ENCODE results near the gene USE1. TPM values are rescaled to one million over a fixed set of nuclear protein-coding genes. Genes with fewer than 3 reads are reported as not detected.
"Not testable (repeated sequence)": the region's sequence is repeated elsewhere in the genome, so short reads cannot be mapped to it uniquely, and the experiment has no call there.

The USE1 gene
- total RNA-seq, 1 experiment from 2014 or later, result 39.8 TPM

DNA sequence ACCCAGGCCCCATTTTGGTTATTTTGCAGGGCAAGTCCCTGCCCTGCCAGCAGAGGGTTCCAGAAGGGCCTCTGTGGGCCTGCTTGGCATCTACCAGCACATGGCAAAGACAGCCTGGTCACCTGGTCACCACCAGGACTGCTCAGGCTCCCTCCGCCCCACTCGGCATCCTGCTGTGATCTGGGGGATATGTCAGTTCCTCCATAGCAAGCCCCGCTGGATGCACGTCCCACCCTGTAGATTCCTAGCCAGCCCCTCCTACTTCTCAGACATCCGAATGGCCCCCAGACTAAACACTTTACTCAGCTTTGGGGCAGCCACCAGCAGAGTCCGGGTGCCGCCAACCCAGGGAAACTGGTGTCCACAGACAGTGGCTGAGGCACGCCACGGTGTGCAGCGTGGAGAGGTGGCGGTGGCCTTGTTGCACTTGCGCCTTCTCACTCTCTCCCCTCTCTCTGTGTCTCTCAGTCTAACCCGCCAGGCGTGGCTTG lies 31.8 kb upstream of the USE1 start:
- no peak for DNase-seq
- Histone ChIP-seq H3K4me1 (ENCODE audit: low read length) (peaks cover 9% of the 10 kb centered on the region), H3K9ac (ENCODE audit: low read length) (no peak overlapping the region)

DNA sequence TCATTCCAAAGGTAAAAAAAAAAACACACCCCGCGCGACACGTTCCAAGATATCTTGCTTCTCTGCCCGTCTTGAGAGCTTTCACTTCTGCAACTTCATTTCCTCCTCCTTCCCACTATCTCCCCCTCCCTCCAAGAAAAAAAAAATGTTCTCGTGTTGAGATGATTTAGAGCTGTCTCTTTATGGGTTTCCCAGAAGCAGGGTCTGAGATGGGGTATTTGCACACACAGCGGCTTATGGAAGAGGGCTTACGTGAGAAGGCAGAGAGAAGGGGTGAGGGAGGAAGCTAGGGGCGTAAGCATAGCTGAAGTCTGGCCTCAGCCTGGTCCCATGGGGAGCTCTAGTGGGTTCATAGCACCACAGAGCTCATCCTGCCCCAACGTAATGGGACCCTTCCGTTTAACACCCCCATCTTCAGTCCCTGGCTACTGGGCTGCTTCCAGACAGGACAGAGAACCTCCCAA lies 31.3 kb upstream of the USE1 start:
- Histone ChIP-seq H3K9me3 (ENCODE audit: low read length) (no peaks in the 10 kb centered on the region), H3K9ac (ENCODE audit: low read length) (no peak overlapping the region), H3K4me2 (ENCODE audit: low read depth, low read length, poor library complexity, severe bottlenecking) (no peak overlapping the region), H3K27ac (ENCODE audit: low read length) (no peak overlapping the region), H3K4me1 (ENCODE audit: low read length) (peaks cover 9% of the 10 kb centered on the region), H3K36me3 (ENCODE audit: insufficient read depth, low read length) (peaks cover 11% of the 10 kb centered on the region), H3K27me3 (ENCODE audit: low read length) (no peaks in the 10 kb centered on the region), H3K4me3 (ENCODE audit: low read length) (no peak overlapping the region), H4K20me1 (ENCODE audit: insufficient read depth, low read depth, low read length) (no peaks in the 10 kb centered on the region), H3K9me2 (replicated peaks; ENCODE audit: insufficient read depth, low read length) (no peaks in the 10 kb centered on the region), H2AFZ (ENCODE audit: low read length) (no peak overlapping the region), H3K79me2 (ENCODE audit: low read length) (no peaks in the 10 kb centered on the region)
- no peak for DNase-seq

More for the DNA sequence above, 31.8 kb upstream of the USE1 start:
- no peaks in the 10 kb centered on the region for H3K79me2 ChIP-seq (ENCODE audit: low read length)
- H3K27ac ChIP-seq (ENCODE audit: low read length), result no peak overlapping the region
- H3K9me3 ChIP-seq (ENCODE audit: low read length), result no peaks in the 10 kb centered on the region
- H2AFZ ChIP-seq (ENCODE audit: low read length), result no peak overlapping the region
- no peaks in the 10 kb centered on the region for H3K27me3 ChIP-seq (ENCODE audit: low read length)
- no peak overlapping the region for H3K4me2 ChIP-seq (ENCODE audit: low read depth, low read length, poor library complexity, severe bottlenecking)
- H4K20me1 ChIP-seq (ENCODE audit: insufficient read depth, low read depth, low read length), result no peaks in the 10 kb centered on the region
- H3K36me3 ChIP-seq (ENCODE audit: insufficient read depth, low read length), result peaks cover 11% of the 10 kb centered on the region
- H3K4me3 ChIP-seq (ENCODE audit: low read length), result no peak overlapping the region
- no peaks in the 10 kb centered on the region for H3K9me2 ChIP-seq (replicated peaks; ENCODE audit: insufficient read depth, low read length)

DNA sequence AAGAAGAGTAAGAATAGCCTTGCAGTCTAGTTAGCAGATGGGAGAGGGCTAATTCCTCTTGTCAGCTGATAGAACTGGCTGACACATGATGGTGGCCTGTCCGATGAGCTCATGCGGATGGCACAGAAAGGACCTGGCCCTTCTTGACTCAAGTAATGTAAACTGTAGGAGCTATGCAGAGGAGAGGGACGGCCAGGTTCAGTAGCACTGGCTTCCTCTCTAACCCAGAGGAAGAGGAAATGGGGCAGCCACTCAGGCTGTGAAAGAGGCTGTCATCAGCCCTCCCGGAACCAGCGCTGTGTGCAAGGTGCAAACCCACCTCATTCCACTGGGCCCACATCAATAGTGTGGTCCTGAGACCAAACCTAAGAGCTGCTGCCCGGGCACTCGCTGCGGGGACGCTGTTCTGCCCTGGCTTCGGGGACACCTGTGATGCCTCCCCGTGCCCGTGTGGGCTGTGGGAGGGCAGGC lies 30.8 kb upstream of the USE1 start:
- Histone ChIP-seq H3K9me2 (replicated peaks; ENCODE audit: insufficient read depth, low read length) (no peaks in the 10 kb centered on the region), H3K9me3 (ENCODE audit: low read length) (no peaks in the 10 kb centered on the region), H3K4me1 (ENCODE audit: low read length) (peaks cover 9% of the 10 kb centered on the region), H3K79me2 (ENCODE audit: low read length) (no peaks in the 10 kb centered on the region), H3K27me3 (ENCODE audit: low read length) (no peaks in the 10 kb centered on the region), H4K20me1 (ENCODE audit: insufficient read depth, low read depth, low read length) (no peaks in the 10 kb centered on the region), H2AFZ (ENCODE audit: low read length) (no peak overlapping the region), H3K27ac (ENCODE audit: low read length) (no peak overlapping the region), H3K4me2 (ENCODE audit: low read depth, low read length, poor library complexity, severe bottlenecking) (no peak overlapping the region), H3K4me3 (ENCODE audit: low read length) (no peak overlapping the region), H3K9ac (ENCODE audit: low read length) (no peak overlapping the region), H3K36me3 (ENCODE audit: insufficient read depth, low read length) (peaks cover 12% of the 10 kb centered on the region)
- DNase-seq, result no peak

DNA sequence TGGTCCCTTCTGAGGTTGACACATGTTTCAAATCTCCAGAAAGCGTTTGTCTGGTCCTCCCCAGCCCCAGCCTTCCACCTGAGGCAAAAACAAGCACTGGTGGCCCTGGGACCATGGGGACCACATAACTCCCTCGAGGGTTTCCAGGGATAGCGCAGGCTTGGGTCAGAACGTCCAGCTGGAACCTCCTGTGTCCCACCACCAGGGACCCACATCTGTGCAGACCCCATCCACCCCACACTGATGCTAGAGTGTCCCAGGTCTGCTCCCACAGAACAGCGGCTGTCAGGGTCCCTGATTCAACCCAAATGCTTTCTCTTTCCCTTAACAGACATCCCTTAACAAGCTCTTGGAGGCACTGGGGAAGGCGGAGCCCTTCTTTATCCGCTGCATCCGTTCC lies 29.6 kb upstream of the USE1 start:
- Histone ChIP-seq H3K9me3 (ENCODE audit: low read length) (no peaks in the 10 kb centered on the region), H3K9me2 (replicated peaks; ENCODE audit: insufficient read depth, low read length) (no peaks in the 10 kb centered on the region), H3K36me3 (ENCODE audit: insufficient read depth, low read length) (peaks cover 12% of the 10 kb centered on the region), H3K27ac (ENCODE audit: low read length) (no peak overlapping the region), H4K20me1 (ENCODE audit: insufficient read depth, low read depth, low read length) (no peaks in the 10 kb centered on the region), H3K79me2 (ENCODE audit: low read length) (no peaks in the 10 kb centered on the region), H3K4me2 (ENCODE audit: low read depth, low read length, poor library complexity, severe bottlenecking) (no peak overlapping the region), H2AFZ (ENCODE audit: low read length) (no peak overlapping the region), H3K27me3 (ENCODE audit: low read length) (no peaks in the 10 kb centered on the region), H3K4me1 (ENCODE audit: low read length) (peaks cover 9% of the 10 kb centered on the region), H3K9ac (ENCODE audit: low read length) (no peak overlapping the region), H3K4me3 (ENCODE audit: low read length) (no peak overlapping the region)
- DNase-seq, result no peak

DNA sequence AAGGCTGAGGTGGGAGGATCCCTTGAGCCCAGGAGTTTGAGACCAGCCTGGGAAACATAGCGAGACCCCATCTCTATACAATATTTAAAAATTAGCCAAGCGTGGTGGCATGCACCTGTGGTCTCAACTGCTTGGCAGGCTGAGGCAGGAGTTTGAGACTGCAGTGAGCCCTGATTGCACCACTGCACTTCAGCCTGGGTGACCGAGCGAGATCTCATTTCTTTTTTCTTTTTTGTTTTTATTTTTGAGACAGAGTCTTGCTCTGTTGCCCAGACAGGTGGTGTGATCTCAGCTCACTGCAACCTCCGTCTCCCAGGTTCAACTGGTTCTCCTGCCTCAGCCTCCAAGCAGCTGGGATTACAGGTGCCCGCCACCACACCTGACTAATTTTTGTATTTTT lies 23.4 kb upstream of the USE1 start:
- not testable (repeated sequence) for H3K4me2 ChIP-seq (ENCODE audit: low read depth, low read length, poor library complexity, severe bottlenecking); H3K27me3 ChIP-seq (ENCODE audit: low read length); H3K4me1 ChIP-seq (ENCODE audit: low read length); H3K9ac ChIP-seq (ENCODE audit: low read length); H3K4me3 ChIP-seq (ENCODE audit: low read length); H2AFZ ChIP-seq (ENCODE audit: low read length); DNase-seq; H3K9me3 ChIP-seq (ENCODE audit: low read length); H4K20me1 ChIP-seq (ENCODE audit: insufficient read depth, low read depth, low read length); H3K79me2 ChIP-seq (ENCODE audit: low read length); H3K9me2 ChIP-seq (replicated peaks; ENCODE audit: insufficient read depth, low read length)
- Histone ChIP-seq H3K36me3 (ENCODE audit: insufficient read depth, low read length) (peaks cover 20% of the 10 kb centered on the region), H3K27ac (ENCODE audit: low read length) (peak overlapping the region; percentile 19; the same call in 1 of the 2 replicates)

DNA sequence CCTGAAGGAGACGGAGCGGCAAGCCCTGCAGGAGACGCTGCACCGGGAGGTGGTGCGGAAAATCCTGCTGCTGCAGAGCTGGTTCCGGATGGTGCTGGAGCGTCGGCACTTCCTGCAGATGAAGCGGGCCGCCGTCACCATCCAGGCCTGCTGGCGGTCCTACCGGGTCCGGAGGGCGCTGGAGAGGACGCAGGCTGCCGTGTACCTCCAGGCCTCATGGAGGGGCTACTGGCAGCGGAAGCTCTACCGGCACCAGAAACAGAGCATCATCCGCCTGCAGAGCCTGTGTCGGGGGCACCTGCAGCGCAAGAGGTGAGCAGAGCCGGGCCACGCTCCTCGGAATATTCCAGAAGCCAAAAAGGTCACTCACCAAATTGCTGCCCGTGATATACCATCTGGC lies 22.4 kb upstream of the USE1 start:
- Histone ChIP-seq H3K79me2 (ENCODE audit: low read length) (no peaks in the 10 kb centered on the region), H3K27ac (ENCODE audit: low read length) (no peak overlapping the region), H3K36me3 (ENCODE audit: insufficient read depth, low read length) (peaks cover 17% of the 10 kb centered on the region), H2AFZ (ENCODE audit: low read length) (no peak overlapping the region), H3K4me3 (ENCODE audit: low read length) (no peak overlapping the region), H3K27me3 (ENCODE audit: low read length) (no peaks in the 10 kb centered on the region), H3K9ac (ENCODE audit: low read length) (no peak overlapping the region), H3K9me2 (replicated peaks; ENCODE audit: insufficient read depth, low read length) (no peaks in the 10 kb centered on the region), H3K4me1 (ENCODE audit: low read length) (peaks cover 8% of the 10 kb centered on the region), H3K4me2 (ENCODE audit: low read depth, low read length, poor library complexity, severe bottlenecking) (no peak overlapping the region), H4K20me1 (ENCODE audit: insufficient read depth, low read depth, low read length) (no peaks in the 10 kb centered on the region), H3K9me3 (ENCODE audit: low read length) (no peaks in the 10 kb centered on the region)
- no peak for DNase-seq

DNA sequence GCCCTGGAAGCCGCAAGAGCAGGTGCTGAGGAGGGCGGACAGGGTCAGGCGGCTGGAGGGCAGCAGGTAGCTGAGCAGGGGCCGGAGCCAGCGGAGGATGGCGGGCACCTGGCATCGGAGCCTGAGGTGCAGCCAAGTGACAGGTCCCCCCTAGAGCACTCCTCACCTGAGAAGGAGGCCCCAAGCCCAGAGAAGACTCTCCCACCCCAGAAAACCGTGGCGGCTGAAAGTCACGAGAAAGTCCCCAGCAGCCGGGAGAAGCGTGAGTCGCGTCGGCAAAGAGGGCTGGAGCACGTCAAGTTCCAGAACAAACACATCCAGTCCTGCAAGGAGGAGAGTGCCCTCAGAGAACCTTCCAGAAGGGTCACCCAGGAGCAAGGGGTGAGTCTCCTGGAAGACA lies 20.5 kb upstream of the USE1 start:
- no peaks in the 10 kb centered on the region for H3K9me2 ChIP-seq (replicated peaks; ENCODE audit: insufficient read depth, low read length)
- no peaks in the 10 kb centered on the region for H3K79me2 ChIP-seq (ENCODE audit: low read length)
- H2AFZ ChIP-seq (ENCODE audit: low read length), result no peak overlapping the region
- H3K4me1 ChIP-seq (ENCODE audit: low read length), result peaks cover 8% of the 10 kb centered on the region
- H4K20me1 ChIP-seq (ENCODE audit: insufficient read depth, low read depth, low read length), result no peaks in the 10 kb centered on the region
- H3K27ac ChIP-seq (ENCODE audit: low read length), result no peak overlapping the region
- peaks cover 20% of the 10 kb centered on the region for H3K36me3 ChIP-seq (ENCODE audit: insufficient read depth, low read length)
- H3K9me3 ChIP-seq (ENCODE audit: low read length), result no peaks in the 10 kb centered on the region
- DNase-seq, result no peak
- no peak overlapping the region for H3K4me2 ChIP-seq (ENCODE audit: low read depth, low read length, poor library complexity, severe bottlenecking)
- H3K9ac ChIP-seq (ENCODE audit: low read length), result no peak overlapping the region
- no peak overlapping the region for H3K4me3 ChIP-seq (ENCODE audit: low read length)
- no peaks in the 10 kb centered on the region for H3K27me3 ChIP-seq (ENCODE audit: low read length)

DNA sequence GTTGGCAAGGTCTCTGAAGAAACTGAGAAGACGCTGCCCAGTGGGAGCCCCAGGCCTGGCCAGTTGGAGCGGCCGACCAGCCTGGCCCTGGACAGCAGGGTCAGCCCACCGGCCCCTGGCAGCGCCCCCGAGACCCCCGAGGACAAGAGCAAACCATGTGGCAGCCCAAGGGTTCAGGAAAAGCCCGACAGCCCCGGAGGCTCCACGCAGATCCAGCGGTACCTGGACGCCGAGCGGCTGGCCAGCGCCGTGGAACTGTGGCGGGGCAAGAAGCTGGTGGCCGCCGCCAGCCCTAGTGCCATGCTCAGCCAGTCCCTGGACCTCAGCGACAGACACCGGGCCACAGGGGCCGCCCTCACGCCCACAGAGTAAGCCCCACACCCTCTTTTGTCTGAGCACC lies 20.1 kb upstream of the USE1 start:
- Histone ChIP-seq H2AFZ (ENCODE audit: low read length) (no peak overlapping the region), H3K79me2 (ENCODE audit: low read length) (no peaks in the 10 kb centered on the region), H3K27me3 (ENCODE audit: low read length) (no peaks in the 10 kb centered on the region), H3K9me3 (ENCODE audit: low read length) (no peaks in the 10 kb centered on the region), H3K4me3 (ENCODE audit: low read length) (no peak overlapping the region), H4K20me1 (ENCODE audit: insufficient read depth, low read depth, low read length) (no peaks in the 10 kb centered on the region), H3K4me2 (ENCODE audit: low read depth, low read length, poor library complexity, severe bottlenecking) (no peak overlapping the region), H3K9me2 (replicated peaks; ENCODE audit: insufficient read depth, low read length) (no peaks in the 10 kb centered on the region), H3K4me1 (ENCODE audit: low read length) (peaks cover 11% of the 10 kb centered on the region), H3K9ac (ENCODE audit: low read length) (no peak overlapping the region), H3K27ac (ENCODE audit: low read length) (no peak overlapping the region), H3K36me3 (ENCODE audit: insufficient read depth, low read length) (peaks cover 22% of the 10 kb centered on the region)
- no peak for DNase-seq

DNA sequence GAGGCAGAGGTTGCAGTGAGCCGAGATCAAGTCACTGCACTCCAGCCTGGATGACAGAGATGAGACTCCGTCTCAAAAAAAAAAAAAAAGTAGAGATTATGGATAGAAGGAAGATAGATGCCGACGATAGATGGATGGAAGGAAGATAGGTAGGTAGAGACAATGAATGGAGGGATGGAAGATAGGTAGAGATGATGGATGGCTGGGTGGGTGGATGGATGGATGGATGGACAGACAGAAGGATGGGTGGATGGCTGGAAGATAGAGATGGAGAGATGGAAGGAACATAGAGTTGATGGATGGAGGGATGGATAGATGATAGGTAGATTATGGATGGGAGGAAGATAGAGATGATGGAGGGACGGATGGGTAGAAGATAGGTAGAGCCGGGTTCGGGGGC lies 18.5 kb upstream of the USE1 start:
- H3K4me2 ChIP-seq (ENCODE audit: low read depth, low read length, poor library complexity, severe bottlenecking), result no peak overlapping the region
- H3K79me2 ChIP-seq (ENCODE audit: low read length), result no peaks in the 10 kb centered on the region
- H2AFZ ChIP-seq (ENCODE audit: low read length), result no peak overlapping the region
- DNase-seq, result no peak
- peaks cover 20% of the 10 kb centered on the region for H3K36me3 ChIP-seq (ENCODE audit: insufficient read depth, low read length)
- no peaks in the 10 kb centered on the region for H3K9me3 ChIP-seq (ENCODE audit: low read length)
- peaks cover 5% of the 10 kb centered on the region for H3K4me1 ChIP-seq (ENCODE audit: low read length)
- no peaks in the 10 kb centered on the region for H4K20me1 ChIP-seq (ENCODE audit: insufficient read depth, low read depth, low read length)
- H3K9me2 ChIP-seq (replicated peaks; ENCODE audit: insufficient read depth, low read length), result no peaks in the 10 kb centered on the region
- no peak overlapping the region for H3K4me3 ChIP-seq (ENCODE audit: low read length)
- H3K9ac ChIP-seq (ENCODE audit: low read length), result no peak overlapping the region
- no peaks in the 10 kb centered on the region for H3K27me3 ChIP-seq (ENCODE audit: low read length)
- no peak overlapping the region for H3K27ac ChIP-seq (ENCODE audit: low read length)

Data from Karpas-422 (cell line).